ENCODE results near the gene MBOAT7. TPM values are rescaled to one million over a fixed set of nuclear protein-coding genes. Genes with fewer than 3 reads are reported as not detected.
A peak's percentile ranks its signal among the peaks of the same experiment; 100 is the strongest.

MBOAT7 gene
- total and polyA plus RNA-seq, 2 of the 8 experiments (the other 6 are each of a cell fraction or from before 2014, with no cell fraction given) = 85.5 to 90.9 TPM

DNA sequence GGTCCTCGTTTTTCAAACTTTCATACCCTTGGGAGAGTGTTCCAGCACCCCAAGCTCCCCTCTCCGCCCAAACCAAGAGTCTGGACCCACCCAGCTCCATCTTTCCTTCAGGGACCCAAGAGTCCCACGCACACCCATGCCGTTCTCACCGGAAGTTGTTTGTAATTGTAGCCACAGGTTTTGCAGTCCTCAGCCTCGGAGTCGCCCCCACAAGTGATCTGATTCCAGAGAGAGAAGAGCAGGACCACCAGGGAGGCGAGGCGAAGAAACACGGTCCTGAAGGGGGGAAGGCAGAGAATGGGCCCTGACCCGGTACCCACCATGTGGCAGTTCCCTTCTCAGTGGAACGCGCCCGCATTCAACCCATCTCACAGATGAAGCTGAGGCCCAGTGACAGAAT, 26.5 kb downstream of the MBOAT7 start:
- no peak overlapping the region for H2AFZ ChIP-seq (ENCODE audit: low read length)
- no peak overlapping the region for H2AK5ac ChIP-seq (ENCODE audit: low read depth, low read length)
- no peak overlapping the region for H3K18ac ChIP-seq (ENCODE audit: extremely low read depth, low read length)
- H3K9ac ChIP-seq (replicated peaks in 1 of 4; ENCODE audit: extremely low read depth in 1 of 4, low read depth in 3 of 4, low read length in 3 of 4) = no peak overlapping the region
- H3K27ac ChIP-seq (ENCODE audit: low read depth, low read length) = no peak overlapping the region
- H3K27me3 ChIP-seq (replicated peaks in 1 of 4; ENCODE audit: control insufficient read depth in 3 of 4, extremely low read depth in 1 of 4, insufficient read depth in 3 of 4, low read length in 3 of 4) = peaks cover 0 to 10% (median 4%) of the 10 kb centered on the region in 4 experiments; a peak in 4 of 7 replicates
- peaks cover 0 to 16% of the 10 kb centered on the region in 2 experiments for H4K20me1 ChIP-seq (replicated peaks in 1 of 2; ENCODE audit: control insufficient read depth in 1 of 2, insufficient read depth in 2 of 2, low read length in 2 of 2)
- no peaks in the 10 kb centered on the region for H3K9me3 ChIP-seq (ENCODE audit: insufficient read depth in 2 of 2, low read depth in 1 of 2, low read length in 1 of 2)
- peak overlapping the region; percentile 63 to 85 for H3K4me2 ChIP-seq (ENCODE audit: insufficient read depth in 1 of 2, low read depth in 2 of 2, low read length in 2 of 2)
- H4K91ac ChIP-seq (replicated peaks; ENCODE audit: insufficient read length, low read length) = no peak overlapping the region
- H3K56ac ChIP-seq (replicated peaks; ENCODE audit: insufficient read length, low read depth, low read length) = no peak overlapping the region
- H3K4me1 ChIP-seq (replicated peaks in 1 of 4; ENCODE audit: control insufficient read depth in 3 of 4, insufficient read depth in 4 of 4, low read length in 3 of 4) = peaks cover 0 to 24% (median 11%) of the 10 kb centered on the region in 4 experiments; a peak in 6 of 7 replicates
- H2BK15ac ChIP-seq (ENCODE audit: low read length) = no peak overlapping the region
- ChIA-PET CTCF (ENCODE audit: partially characterized antibody) (no interaction called here), POLR2A (ENCODE audit: partially characterized antibody) (interaction anchor here (1.0 to 4.0 kb wide), 8 partner anchors 12 to 258 kb away, joined by 3 to 28 read pairs (median 6); partner anchors contain the start of genes RPS9 and TMC4)
- H4K8ac ChIP-seq (ENCODE audit: extremely low read depth, insufficient read depth, low read length) = no peak overlapping the region; the same call in 1 of the 2 replicates
- no peak overlapping the region for H2BK12ac ChIP-seq (ENCODE audit: low read depth, low read length)
- H2BK120ac ChIP-seq (replicated peaks; ENCODE audit: low read depth, low read length) = no peak overlapping the region
- no peak for TF ChIP-seq MAFK (IDR thresholded peaks at IDR 0.05; ENCODE audit: low read depth, low read length)
- TF ChIP-seq YY1 (IDR thresholded peaks at IDR 0.05; ENCODE audit: low read depth, low read length) = no peak
- H3K79me2 ChIP-seq (ENCODE audit: control insufficient read depth in 1 of 2, insufficient read depth in 2 of 2, low read length in 2 of 2) = no peaks in the 10 kb centered on the region
- H3K23ac ChIP-seq (ENCODE audit: insufficient read length) = no peak overlapping the region
- H3K4me3 ChIP-seq (ENCODE audit: extremely low read depth in 1 of 4, insufficient read depth in 2 of 4, low read depth in 3 of 4, low read length in 4 of 4) = peak overlapping the region in 2 of 4 experiments; percentile 3 to 61; a peak in 4 of 8 replicates
- 84% methylated on average over 14 of the region's 14 CpGs; no CpG with 5 or more reads in 1 of the 2 experiments for WGBS, 2 experiments (ENCODE audit: extremely low coverage in 1 of 2, insufficient coverage in 1 of 2, insufficient read length in 1 of 2, insufficient replicate concordance in 2 of 2, low coverage in 1 of 2, low lambda C conversion rate in 2 of 2, missing lambda C conversion rate in 1 of 2)
- H2BK20ac ChIP-seq (ENCODE audit: low read length) = no peak overlapping the region
- H3K36me3 ChIP-seq (ENCODE audit: control insufficient read depth in 2 of 4, insufficient read depth in 4 of 4, low read length in 3 of 4) = no peaks in the 10 kb centered on the region
- H3K79me1 ChIP-seq (ENCODE audit: low read depth, low read length) = peaks cover 10% of the 10 kb centered on the region
- DNase-seq (ENCODE audit: low read depth in 1 of 2, low spot score in 2 of 2) (no peak), FAIRE-seq (no peak)
- no peak overlapping the region for H4K5ac ChIP-seq (ENCODE audit: insufficient read length, low read depth, low read length)
- no peak overlapping the region for H2BK5ac ChIP-seq (ENCODE audit: low read depth, low read length)
- H3K14ac ChIP-seq (ENCODE audit: insufficient read length) = no peak overlapping the region
- no peak overlapping the region for H3K4ac ChIP-seq (replicated peaks; ENCODE audit: insufficient read length, low read depth, low read length)
- H3K23me2 ChIP-seq (ENCODE audit: low read depth, low read length) = peaks cover 20% of the 10 kb centered on the region
